Measurements from ENCODE around the gene UQCC2.

The UQCC2 gene

DNA sequence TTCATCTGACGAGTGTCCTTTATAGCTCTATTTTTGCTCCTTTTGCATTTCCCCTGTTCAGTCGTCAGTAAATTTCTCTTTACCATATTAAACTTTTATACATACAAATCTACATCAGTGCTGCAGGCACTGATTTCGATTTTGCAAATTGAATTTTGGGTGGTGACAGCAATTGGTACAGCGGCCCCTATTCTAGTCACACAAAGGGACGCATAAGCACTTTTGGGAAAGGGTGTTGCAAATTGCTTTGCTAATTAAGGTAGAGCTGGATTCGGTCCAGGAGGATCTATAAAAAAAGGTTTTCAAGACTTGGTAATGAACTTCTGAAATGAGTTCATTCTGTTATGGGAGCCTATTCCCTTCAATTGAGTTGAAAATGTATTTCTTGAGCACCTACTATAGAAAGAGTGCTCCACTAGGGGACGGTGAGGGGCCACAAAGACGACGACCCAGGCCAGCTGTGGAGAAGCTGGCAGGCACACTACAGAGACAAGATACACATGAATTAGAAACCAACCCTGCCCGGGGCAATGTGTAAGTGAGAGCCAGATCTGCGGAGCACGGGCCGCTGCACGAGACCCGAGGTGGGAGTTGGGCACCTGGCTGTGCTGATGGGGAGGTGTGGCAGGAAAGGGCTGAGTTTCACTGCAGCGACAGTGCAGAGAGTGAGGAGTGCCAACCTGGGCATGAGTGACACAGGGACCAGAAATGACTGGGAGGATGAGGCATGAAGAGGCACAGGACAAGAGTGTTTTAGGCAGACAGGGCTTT is 5.4 kb downstream of the UQCC2 start:
- no peak for TF ChIP-seq ZFX (IDR thresholded peaks at IDR 0.05)
- TF ChIP-seq, protein P1, sequence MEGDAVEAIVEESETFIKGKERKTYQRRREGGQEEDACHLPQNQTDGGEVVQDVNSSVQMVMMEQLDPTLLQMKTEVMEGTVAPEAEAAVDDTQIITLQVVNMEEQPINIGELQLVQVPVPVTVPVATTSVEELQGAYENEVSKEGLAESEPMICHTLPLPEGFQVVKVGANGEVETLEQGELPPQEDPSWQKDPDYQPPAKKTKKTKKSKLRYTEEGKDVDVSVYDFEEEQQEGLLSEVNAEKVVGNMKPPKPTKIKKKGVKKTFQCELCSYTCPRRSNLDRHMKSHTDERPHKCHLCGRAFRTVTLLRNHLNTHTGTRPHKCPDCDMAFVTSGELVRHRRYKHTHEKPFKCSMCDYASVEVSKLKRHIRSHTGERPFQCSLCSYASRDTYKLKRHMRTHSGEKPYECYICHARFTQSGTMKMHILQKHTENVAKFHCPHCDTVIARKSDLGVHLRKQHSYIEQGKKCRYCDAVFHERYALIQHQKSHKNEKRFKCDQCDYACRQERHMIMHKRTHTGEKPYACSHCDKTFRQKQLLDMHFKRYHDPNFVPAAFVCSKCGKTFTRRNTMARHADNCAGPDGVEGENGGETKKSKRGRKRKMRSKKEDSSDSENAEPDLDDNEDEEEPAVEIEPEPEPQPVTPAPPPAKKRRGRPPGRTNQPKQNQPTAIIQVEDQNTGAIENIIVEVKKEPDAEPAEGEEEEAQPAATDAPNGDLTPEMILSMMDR (conservative IDR thresholded peaks at IDR 0.05), result no peak
- no peak overlapping the region for H3K27ac ChIP-seq

DNA sequence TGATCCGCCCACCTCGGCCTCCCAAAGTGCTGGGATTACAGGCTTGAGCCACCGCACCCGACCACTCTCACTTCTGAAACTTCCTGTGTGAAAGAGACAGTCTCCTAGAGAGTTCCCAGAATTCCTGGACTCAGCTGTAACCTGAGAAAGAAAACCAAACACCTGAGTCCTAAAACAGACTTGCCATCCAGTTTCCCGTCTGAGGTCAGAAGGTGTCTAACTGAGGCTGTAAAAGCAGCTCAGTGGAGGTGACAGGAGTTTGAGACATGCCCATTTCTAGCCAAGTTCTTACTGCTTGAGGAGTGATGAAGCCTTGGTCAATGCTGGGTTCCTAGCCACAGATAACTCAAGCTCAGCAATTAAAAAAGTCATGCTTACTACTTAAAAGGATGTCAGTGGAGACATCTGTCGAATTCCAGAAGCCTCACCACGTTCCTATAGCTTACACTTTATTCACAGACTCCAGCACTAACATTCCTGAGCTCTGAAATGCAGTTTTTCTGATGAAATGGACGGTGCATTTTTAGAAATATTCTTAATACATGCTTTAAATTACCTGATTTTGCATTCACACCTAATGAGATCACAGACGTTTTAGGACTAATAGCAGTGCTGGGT is 6.1 kb downstream of the UQCC2 start:
- no peak for TF ChIP-seq ZFX (IDR thresholded peaks at IDR 0.05)
- no peak overlapping the region for H3K27ac ChIP-seq

DNA sequence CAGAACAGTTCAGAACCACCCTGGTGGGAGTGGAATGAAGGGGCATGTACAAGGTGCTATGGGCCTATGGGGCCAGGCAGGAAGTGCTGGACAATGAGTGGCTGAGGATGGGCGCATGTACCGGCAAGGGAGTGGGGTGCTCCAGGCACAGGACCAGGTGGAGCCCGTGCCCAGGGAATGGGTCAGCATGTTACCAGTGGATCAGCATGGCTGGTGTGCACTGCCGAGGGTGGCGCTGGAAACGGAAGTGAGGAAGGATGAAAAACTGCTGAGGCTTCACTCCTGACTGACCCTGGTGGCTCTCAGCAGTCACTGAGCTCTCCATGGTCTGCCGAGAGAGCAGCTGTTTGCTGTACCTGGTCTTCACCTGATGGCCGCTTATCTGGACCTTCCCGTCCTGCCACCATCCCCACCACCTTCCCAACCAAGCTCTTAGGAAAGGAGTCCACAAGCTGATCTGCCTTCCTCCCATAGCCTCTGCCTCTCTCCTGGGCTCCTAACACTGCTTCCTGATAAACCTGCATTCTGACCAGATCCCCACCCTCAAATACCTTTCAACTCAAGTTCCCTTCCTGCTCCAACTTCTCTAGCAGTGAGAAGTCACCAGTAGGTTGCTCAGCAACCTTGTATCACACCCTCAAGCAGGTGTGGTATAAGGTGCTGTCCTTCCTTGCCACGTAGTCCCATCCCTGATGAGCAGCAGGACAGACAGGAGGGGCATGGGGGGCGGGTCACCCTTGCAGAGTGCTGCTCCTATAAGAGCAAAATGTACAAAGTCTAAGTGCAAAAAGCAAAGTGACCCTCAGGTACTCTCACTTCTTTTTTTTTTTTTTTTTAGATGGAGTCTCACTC is 7.1 kb downstream of the UQCC2 start:
- TF ChIP-seq, protein P1 (conservative IDR thresholded peaks at IDR 0.05), result no peak
- TF ChIP-seq ZFX (IDR thresholded peaks at IDR 0.05), result no peak
- no peak overlapping the region for H3K27ac ChIP-seq

DNA sequence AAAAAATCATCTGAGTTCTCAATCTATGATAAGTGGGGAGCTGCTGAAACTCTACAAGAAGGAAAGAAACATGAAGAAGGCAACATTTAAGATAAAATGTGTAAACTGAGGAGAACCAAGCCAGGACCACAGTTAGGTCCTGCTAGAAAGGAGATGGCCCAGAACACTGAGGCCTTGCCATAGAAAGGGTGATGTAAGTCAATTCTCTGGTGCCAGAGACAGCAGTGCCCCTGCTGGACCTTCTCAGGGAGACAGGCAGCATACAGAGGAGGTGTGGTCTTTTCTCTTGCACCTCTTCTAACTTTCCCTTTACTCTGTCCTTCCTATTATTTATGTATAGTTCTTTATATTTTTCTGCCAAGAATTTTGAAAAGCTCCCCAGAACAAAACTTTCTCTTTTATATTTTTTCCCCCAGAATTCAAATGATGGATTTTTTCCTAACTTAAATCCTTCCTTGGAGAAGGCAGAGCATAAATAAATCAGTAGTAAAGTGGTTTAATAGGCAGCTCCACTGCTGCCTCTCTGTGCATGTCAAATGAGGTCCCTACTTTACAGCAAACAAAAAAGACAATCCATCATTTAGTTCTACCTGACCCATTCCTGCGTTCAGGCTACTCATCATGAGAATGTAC is 9.0 kb downstream of the UQCC2 start:
- no peak overlapping the region for H3K27ac ChIP-seq
- TF ChIP-seq, protein P1 (conservative IDR thresholded peaks at IDR 0.05), result peak; percentile 81
- TF ChIP-seq ZFX (IDR thresholded peaks at IDR 0.05), result no peak

DNA sequence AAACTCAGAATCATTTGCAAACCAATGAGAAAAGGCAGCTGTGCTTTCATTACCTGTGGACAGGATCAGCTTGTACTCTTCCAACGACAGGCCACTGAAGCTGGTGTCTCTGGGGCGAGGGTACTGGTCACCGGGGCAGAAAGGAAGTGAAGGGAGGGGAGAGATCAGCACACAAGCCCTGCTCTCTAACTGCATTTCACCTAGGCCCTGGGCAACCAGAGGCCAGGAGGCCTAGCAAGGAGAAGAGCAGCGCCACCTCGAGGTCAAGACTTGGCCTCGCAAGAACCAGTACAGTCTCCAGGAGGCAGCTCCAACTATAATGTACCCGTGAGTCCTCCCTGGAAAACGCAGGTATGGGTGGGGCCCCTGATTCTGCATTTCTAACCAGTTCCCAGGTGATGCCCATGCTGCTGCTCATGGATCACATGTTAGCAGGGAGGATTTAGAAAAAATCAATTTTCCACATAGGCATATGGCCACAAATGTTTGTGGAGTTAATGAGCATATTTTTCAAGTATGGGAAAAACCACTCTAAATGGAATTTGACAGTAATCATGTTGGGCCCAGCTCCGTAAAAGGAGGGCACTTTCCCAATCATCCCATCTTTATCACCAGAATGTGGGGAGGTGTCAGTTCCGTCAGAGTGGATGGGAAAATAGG is 11.0 kb downstream of the UQCC2 start:
- TF ChIP-seq, protein P1 (conservative IDR thresholded peaks at IDR 0.05), result peak; percentile 78
- TF ChIP-seq ZFX (IDR thresholded peaks at IDR 0.05), result no peak
- H3K27ac ChIP-seq, result no peak overlapping the region

DNA sequence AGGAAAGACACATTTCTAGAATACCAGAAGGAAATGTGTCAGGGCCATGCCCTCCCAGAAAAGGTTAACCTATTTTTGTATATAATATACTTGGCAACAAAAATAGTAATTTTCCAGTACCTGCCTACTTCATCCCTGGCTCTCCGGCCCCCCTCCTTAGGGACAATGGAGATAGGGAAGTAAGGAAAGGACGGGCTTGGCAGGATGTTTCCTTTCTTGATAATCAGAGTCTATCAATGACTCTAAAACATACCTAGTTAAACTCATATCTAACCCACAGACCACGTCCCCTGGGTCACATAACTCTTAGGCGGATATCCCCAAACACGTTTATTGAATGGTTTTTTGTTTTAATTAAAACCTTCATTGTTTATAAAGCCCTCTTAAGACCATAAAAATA is 11.8 kb downstream of the UQCC2 start:
- TF ChIP-seq ZFX (IDR thresholded peaks at IDR 0.05), result no peak
- TF ChIP-seq, protein P1 (conservative IDR thresholded peaks at IDR 0.05), result no peak
- no peak overlapping the region for H3K27ac ChIP-seq

DNA sequence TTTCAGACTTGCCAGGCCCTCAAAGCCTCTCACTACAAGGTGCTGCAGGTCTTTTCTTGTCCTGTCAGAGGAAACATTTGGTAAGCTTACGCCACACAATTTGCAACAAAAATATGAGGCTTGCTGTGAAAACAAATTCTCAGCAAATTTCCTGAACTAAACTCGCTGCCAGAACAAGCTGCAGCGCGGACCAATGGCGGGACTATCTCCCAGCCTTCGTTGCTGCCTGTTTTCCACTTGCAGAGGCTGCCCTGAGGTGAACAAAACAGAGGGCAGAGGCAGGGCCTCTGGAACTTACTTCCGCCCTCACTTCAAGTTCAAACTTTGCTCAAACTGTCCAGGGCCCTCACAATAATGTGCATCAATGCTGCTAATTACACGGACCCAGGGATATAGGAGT is 12.4 kb downstream of the UQCC2 start:
- TF ChIP-seq, protein P1 (conservative IDR thresholded peaks at IDR 0.05), result no peak
- TF ChIP-seq ZFX (IDR thresholded peaks at IDR 0.05), result no peak
- no peak overlapping the region for H3K27ac ChIP-seq

Measured in C4-2B (cell line).